GM18519 (cell line): ENCODE data around the gene AGAP1.

Experiments
- ATAC-seq: cut with Tn5 transposase; IDR thresholded peaks from one replicate; pipeline ENCODE4 v1.9.1; 2021; ENCODE audit warnings: mild to moderate bottlenecking, moderate library complexity; ENCODE audit not compliant: unreplicated experiment, low FRiP score

The AGAP1 gene

DNA sequence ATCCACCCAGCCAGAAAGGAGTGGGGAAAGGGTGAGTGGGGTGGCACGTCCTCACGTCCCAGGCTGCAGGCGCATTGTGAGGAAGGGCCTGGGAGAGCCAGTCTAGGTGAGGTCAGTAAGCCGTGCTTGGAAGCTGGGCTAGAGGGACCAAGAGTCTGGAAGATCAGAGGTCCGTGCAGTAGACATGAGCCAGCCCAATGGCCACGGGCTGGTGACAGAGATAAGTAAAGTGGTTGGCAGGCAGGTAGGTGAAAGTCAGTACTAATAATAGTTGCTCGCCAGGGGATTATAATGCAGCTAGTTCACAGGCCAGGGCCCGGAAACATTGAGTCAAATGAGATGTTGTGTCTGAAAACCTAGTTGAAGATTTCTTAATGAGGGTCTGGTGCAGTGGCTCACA, 541.1 kb downstream of the AGAP1 start:
- no peak for ATAC-seq

DNA sequence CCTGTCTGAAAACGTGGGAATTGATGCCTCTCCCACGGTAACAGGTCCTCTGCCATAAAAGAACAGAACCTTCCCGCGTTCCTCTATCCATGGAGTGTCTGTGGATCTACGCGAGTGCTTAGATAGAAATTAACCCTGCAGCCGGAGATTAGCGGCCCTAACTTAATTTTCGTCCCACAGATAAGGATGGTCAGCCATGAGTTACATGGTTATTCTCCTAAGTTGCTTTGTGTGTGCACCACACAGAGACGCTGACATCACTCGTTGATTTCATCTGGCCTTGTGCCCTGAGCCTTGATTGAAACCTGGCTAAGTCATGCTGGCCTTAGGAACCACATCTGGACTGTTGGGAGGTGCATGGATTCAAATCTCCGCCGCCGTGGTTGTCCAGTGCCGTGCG, 542.2 kb downstream of the AGAP1 start:
- ATAC-seq: no peak

DNA sequence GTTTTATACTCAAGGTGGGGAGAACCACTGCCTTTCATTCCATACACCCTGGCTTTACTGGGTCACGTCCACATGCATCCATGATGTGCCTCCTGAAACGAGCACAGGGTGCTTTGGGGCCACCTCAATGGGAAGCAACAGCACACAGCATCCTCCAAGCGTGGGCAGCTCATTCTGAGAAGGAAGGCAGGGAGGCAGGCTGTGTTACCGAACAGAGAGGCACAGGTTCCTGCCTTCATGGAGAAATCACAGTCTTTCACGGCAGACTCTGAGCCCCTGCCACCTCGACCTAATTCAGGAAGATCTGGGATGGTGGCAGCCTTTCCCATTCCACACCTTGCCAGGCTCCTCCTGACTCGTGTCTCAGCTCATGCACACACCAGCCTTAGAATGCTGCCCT, 544.3 kb downstream of the AGAP1 start:
- no peak for ATAC-seq

DNA sequence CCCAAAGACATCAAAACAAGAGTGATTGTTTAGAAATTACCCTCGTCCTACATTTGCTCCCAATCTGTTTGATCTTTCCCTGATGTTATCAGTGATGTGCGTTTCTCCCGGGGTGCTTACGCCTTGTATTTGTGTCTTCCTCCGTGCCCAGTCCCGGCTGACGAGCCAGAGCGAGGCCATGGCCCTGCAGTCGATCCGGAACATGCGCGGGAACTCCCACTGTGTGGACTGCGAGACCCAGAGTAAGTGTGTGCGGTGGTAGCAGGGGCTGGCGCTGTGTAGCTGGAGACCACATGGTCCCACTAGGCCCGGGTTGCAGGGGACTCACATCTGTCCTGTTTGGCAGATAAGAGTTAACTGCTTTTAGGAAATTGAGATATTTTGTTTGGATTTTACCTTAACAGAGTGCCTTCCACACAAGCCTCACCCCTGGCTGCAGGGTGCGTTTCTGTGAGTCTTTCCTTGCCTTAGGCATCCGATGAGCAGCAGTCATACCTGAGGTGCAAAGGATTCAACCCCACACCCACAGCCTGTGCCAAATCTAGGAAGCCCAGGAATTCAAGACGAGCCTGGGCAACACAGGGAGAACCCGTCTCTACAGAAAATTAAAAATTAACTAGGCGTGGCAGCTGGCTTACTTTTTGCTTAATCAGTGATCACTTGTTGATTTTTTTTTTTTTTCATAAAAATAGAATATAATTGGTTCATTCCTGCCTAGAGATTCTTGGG, 546.9 kb downstream of the AGAP1 start:
- no peak for ATAC-seq

DNA sequence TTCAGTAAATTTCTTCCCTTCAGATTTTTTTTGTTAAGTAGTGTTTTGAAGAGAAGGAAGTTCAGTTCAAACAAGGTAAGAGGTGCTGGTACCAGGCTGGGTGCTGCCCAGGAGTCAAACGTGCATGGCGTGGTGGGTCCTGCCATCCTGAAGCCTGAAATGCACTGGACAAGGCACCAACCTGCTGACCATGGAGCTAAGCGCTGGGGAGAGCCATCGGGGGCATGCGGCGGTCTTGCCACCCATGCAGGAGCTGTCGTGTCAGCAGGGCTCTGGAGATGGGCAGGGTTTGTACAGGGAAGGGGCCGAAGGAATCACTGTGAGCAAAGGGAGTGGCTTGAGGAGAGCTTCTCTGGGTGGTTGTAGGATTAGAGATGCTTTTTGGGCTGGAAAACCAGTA, 547.8 kb downstream of the AGAP1 start:
- ATAC-seq: no peak

DNA sequence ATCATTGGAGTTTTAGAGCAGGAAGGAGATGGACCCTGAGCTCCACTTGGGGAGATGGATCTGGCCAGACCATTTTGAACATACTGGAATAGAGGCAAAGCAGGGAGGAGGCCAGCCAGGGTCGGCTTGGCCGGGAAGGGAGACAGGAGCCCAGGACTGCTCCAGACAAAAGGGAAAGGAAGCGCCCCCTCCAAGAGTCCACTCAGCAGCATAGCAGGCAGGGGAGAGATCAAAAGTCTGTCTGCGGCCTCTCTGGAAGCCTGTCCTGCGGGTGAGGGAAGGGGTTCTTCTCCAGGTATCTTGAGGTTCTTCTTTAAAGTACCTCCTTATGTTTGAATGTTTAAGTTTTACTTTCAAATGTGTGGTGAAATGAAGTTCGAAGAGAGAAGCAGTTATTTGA, 548.2 kb downstream of the AGAP1 start:
- no peak for ATAC-seq

DNA sequence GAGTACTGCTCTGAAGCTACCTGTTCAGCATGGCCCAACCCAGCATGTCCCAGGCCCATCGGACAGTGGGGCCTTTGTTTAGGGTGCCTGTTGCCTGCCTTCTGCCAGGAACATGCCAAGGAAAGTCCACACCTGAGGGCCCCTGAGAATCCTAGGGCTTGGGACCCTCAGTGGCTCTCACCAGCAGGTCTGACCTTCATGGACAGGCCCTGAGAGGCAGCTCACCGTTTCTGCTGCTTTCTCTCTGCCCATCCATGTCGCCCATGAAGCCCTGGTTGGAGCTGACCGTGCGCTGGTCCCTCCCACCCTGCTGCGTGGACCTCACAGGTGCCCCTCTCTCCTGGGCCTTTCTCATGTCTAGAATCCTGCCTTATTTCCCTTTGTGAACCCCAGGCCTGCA, 550.3 kb downstream of the AGAP1 start:
- ATAC-seq: no peak

DNA sequence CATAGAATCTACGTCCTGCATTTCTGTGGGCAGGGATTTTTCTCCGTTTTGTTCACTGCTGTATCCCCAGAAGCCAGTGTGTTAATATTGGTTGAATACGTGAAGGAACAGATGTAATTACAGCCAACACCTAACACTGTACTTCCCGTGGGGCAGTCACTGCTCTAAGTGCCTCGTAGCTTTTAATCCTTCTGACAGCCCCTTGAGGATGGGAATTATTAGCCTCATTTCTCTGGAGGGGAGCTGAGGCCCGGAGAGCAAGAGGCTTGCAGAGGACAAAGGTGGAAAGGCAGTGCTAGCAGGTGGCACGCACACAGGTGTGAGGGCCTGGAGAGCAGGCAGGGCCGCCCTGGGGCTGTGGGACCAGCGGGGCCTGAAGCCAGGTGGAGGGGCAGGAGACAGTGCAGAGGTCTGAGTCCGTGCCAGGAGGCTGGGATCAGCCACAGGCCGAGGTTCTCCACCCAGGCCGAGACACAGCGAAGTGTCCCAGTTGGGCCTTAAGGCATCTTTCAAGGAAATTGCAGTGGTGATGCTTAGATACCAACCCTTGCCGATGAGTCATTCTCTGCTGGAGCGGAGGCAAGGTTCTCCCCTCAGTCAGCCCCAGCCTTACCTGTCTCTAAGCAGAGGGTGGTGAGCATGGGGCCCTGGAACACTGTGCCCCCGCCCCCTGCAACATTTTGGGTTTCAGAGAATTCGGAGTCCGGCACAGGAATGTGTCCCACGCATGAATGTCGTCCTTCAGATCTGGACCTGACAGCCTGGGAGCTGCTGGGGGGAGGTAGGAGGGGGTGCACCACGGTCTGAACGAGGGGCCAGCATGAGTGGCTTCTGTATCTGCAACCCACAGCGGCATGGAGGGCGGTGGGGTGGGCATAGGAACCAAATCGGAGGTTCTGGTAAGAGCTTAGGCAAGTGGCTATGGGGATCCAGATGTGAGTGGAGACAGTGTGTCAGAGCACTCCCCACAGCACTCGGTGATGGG, 551.7 kb downstream of the AGAP1 start:
- no peak for ATAC-seq

DNA sequence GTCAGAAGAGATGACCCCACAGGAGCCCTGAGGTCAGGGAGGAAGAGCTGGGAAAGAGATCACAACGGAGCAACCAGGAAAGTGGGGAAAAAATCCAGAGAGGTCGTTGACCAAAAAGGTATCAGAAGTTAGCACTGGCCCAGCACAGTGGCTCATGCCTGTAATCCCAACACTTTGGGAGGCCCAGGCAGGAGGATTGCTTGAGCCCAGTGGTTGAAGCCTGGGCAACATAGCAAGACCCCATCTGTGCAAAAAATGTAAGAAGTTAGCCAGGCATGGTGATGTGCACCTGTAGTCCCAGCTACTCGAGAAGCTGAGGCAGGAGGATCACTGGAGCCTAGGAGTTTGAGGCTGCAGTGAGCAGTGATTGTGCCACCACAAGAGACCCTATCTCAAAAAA, 552.9 kb downstream of the AGAP1 start:
- ATAC-seq: no peak

DNA sequence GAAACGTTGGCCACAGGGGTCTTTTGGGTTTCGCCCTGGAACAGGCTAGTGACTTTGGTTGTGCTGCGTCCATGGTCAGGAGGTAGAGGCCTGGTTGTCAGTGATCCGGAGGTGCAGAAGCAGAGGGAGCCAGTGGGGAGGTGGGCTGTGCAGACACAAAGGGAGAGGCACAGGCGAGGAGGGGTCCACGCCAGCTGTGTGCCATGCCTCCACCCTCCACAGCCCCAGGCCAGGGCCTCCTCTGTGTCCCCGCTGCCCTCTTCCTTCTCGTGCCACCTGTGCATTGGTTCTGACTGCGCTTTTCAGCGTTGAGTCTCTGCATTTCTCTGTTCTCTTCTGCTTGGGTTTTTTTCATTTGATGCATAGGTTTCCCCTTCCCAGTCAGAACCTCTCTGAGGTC, 553.3 kb downstream of the AGAP1 start:
- ATAC-seq: no peak

DNA sequence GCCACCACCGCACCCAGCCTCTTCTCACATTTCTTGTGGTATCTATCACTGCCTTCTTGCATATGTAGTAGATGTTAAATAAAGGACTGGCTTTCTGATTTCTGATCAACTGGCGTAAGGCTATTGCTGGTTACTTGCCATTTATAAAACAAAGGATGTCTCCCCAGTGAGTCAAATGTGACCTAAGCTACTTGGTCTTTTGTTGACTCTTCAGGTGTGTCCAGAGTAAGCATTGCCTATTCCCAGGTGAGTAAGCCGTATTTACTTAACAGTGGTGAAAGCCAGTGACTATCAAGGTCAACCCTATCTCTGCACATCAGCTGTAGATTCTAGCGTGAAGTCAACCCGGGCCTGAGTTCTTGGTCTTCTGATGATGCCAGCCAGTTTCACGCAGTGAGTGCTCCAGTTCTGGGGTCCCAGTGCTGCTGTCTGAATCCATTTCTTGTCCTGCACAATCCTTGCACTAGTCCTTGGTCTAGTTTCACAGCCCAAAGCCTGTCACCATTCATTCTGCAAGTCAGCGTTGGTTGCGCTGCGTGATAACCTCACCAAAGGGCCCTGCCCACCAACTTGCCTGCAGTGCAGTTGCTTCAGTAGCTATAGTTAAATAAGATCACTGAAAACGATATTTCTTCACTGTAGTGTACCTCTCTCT, 554.2 kb downstream of the AGAP1 start:
- ATAC-seq: no peak

DNA sequence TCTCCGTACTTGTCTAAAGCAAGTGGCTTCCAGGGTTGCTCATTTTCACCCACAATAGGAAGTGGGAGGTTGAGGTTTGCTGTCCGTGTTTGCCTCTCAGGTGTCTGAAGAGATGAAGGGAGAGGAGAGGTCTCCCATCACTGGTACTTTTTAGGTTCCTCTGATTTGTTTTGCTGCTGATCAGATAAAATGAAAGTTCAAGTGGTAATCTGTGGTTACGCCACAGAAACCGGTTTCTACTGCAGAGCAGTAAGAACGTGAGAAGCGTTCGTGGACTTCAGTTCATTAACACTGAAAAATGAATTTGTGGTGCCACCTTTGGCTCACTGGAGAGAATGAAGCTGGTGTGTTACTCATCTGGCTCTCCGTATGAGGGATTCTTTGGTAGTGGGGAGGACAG, 556.1 kb downstream of the AGAP1 start:
- no peak for ATAC-seq

DNA sequence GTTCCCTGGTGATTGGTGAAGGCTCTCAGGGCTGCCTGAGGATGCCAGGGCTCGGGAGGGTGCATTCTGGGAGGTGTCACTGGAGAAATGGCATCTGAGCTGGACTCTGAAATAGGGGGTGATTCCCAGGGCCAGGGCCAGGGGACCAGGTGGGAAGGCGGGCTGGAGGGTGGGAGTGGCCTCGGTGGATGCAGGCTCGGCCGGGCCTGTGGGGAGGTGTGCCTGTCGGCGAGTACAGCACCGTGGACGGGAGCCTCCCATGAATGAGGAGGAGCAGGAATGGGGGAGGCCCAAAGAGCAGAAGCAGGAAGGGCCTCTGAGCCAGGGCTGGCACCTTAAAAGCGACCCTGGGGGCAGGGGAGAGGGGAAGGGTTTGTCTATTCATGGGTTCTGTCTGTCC, 557.5 kb downstream of the AGAP1 start:
- no peak for ATAC-seq

DNA sequence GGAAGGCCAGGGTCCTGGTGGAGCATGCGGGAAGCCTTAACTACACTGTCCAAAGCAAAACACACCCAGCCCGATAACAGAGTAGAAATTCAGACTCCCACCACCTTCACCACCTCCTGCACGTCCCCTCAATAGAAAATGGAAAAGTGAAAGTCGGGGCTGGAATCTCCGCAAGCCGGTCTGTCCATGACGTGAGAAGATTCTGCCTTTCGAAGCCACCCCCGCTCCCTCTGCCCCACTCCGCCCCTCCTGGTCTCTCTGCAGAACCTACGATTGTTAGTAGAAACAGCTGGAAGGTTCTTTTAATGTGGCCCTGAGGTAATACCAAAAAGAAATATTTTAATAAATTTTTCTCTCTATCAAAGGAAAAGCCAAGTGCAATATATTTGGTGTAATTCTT, 558.0 kb downstream of the AGAP1 start:
- ATAC-seq: no peak

DNA sequence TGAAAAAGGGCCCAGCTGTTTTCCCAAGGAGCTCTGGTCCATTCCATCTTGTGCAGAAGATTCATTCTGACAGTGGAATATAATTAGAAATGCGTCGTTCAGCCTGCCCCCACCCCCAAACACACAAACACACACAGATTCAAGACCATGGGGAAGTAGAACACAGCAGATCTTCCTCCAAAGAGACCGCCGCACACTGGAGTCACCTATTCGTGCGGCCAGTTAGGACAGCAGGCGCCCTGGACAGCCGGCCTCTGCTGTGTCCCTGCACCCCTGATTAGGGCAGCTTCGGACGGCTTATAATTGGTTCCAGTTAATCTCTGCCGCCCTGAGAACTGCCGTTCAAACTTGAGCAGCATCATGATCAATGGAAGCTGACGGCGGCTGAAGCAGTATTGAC, 558.4 kb downstream of the AGAP1 start:
- no peak for ATAC-seq

DNA sequence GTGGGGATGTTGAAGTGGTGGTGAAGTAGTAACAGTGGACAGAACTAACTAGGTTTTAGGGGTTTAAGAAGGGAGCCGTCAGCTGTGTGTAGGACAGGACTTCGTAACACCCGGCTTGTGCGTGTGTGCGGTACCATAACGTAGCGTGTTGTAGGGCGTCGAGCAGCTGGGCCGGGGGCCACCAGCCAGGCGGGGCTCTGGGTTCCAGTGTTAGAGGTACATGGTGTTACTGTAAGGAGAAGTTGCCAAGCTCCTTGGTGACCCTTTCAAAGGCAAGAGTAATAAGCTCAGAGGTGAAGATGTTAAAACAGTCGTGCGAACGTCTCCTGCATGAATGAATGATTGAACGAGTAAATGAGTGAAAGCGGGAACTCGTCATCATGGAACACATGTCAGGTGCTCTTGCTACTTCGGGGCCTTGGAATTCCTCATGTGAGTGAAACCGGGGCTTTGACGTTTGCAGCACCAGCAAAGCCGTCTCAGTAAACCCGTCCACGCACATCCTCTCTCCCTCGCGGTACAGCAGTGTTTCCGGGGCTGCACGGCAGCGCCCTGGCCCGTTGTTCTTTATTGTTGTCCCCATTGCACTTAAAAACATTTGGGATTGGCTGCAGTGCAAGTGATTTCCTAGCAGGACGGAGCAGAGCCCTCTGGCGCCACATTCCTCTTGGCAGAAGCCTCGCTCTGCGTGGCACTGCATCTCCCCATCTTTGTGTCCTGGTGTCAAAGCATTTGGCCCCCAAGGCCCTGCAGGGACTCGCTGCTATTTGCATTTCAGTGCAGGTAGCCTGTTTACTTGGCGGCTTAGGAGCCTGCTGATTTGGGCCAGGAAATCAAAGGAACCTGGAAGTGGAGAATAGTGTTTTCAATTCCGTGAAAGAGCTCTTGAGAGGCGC, 559.3 kb downstream of the AGAP1 start:
- no peak for ATAC-seq

DNA sequence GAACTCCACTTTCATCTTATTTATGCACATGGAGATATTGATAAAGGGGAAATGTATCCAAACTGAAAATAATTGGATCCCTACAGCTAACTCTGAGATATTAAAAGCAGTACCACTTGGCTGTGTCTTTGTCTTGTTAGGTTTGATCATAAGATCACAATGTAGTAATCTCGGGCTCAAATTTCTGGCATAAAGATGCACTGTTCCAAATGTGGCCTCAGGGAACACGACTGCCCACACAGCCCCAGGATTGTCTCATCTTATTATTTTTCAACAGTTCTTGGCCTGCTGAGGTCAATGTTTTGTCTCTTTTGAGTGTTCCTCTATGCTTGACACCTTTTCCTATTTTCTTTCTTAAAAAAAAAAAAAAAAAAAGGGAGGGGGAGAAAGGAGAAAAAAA, 560.3 kb downstream of the AGAP1 start:
- ATAC-seq: no peak

DNA sequence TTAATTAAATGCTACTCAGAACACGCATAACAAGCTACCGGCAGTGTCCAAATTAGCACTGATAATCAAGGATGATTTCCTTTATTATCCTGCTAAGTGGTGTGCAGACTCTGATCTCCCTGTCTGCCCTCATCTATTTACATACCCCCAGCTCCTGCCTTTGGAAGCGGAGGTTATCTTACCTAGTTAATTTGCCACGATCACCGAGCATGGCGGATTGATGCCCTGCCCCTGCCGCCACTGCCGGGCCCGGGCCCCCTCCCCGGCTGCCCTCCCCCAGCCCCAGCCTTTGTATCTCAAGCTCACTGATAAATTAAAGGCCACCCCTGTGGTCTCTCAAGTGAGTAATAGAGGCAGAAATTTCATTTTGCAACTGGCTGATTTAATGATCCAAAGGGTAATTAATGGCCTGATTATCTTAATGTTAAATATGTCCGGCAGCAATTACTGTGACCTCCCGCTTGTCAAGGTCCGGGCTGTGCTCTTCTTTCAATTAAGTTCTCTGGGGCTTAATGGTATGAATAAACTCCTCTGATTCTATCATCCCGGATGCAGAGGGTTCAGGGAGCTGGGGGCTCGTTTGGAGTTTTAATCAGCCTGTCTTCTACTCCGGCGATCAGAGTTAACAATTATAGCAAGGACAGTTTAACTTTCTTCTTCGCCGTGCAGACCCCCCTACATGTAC, 560.9 kb downstream of the AGAP1 start:
- no peak for ATAC-seq

DNA sequence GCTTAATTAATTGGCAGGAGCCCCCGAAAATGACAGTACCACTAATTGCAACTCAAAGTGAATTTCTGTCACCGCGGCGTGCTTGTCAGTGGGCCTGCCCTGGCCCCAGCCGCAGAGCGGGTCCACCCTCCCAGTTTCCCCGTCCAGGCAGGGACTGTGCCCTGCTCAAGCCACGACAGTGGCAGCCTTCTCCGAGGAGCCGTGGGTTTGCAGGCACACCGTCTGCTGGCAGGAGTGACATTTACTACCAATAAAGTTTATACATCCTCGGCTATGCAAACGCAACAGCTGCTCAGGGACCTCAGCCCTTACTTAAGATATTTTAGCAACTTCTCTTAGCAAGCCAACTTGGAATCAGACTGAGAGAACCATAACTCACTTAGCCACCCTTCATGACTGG, 561.6 kb downstream of the AGAP1 start:
- no peak for ATAC-seq

DNA sequence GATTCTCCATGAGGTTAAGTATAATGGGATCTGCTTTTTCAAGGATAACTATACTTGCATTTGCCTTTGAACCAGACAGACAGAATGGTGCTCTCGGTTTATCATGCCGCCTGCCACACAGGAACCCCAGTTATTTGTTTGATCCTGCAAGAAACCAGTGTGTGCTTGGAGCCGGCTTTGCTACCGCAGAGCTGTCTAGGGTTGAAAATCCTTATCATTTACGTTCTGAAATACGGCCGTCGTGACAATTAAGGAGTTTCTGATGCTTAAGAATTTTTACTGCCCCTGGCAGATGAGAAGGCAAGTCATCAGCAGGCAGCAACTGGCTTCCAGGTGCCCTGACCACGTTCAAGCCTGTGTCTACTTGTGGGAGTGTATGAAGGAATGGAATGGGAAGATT, 562.3 kb downstream of the AGAP1 start:
- ATAC-seq: no peak
